ENCODE results near the gene LXN. TPM values are rescaled to one million over a fixed set of nuclear protein-coding genes. Genes with fewer than 3 reads are reported as not detected.

LXN gene
- total and polyA plus RNA-seq, 2 of the 4 experiments (the other 2 are of a cell fraction) = 93.6 to 155 TPM

- dilution Hi-C loops (cut with HindIII; ENCODE audit: low sequenced_read_pairs, unreplicated experiment) = no loop called here
- H2AFZ ChIP-seq (replicated peaks; ENCODE audit: low read length, poor library complexity) = peak overlapping the region; percentile 72
- peak overlapping the region; percentile 9 to 63; a peak in 3 of 4 replicates for H4K8ac ChIP-seq (ENCODE audit: low read depth in 2 of 2, low read length in 2 of 2)
- H2BK5ac ChIP-seq (ENCODE audit: low read depth, low read length, poor library complexity, severe bottlenecking) = peak overlapping the region; percentile 82
- H3K4me2 ChIP-seq (ENCODE audit: low read depth, low read length) = no peak overlapping the region
- H2AK5ac ChIP-seq (ENCODE audit: low read depth, low read length) = peak overlapping the region; percentile 65
- peaks cover 15% of the 10 kb centered on the region for H3K9me1 ChIP-seq (ENCODE audit: insufficient read depth, low read length)
- H4K20me1 ChIP-seq (ENCODE audit: insufficient read depth, low read length) = no peaks in the 10 kb centered on the region
- H4K5ac ChIP-seq (ENCODE audit: low read depth, low read length) = peak overlapping the region; percentile 55
- no peak overlapping the region for H3K9ac ChIP-seq (ENCODE audit: low read depth, low read length)
- ChIA-PET POLR2A (ENCODE audit: unreplicated experiment) (no interaction called here), CTCF (interaction anchor here (1.0 kb wide), 1 partner anchor 37 kb away, joined by 4 read pairs; the partner anchor contains the start of gene LXN)
- H3K23ac ChIP-seq (ENCODE audit: low read depth, low read length) = peak overlapping the region; percentile 57; the same call in 1 of the 2 replicates
- H2BK120ac ChIP-seq (ENCODE audit: low read depth, low read length) = peak overlapping the region; percentile 83
- ATAC-seq (ENCODE audit: low read depth) (peak; percentile 95), DNase-seq (peak; percentile 99)
- H3K9me3 ChIP-seq (ENCODE audit: control insufficient read depth, insufficient read depth, low read length) = no peaks in the 10 kb centered on the region
- in situ Hi-C loops (cut with MboI; ENCODE audit: low sequenced_read_pairs) = loop anchor here (25.0 kb wide), 1 partner anchor 1547 kb away; the partner anchor contains the start of gene CCNL1
- peak overlapping the region; percentile 63 for H3K56ac ChIP-seq (ENCODE audit: extremely low read depth, insufficient read depth, low read length)
- no CpG with 5 or more reads among the region's 4 CpGs for WGBS, 2 experiments (ENCODE audit: extremely low coverage in 2 of 2, insufficient read length in 1 of 2)
- no peak for TF ChIP-seq RFX5 (IDR thresholded peaks at IDR 0.05; ENCODE audit: low read depth, low read length)
- no peak; the same call in 1 of the 2 replicates for TF ChIP-seq POLR2A (IDR thresholded peaks at IDR 0.05; ENCODE audit: low read depth, low read length)
- no peak for TF ChIP-seq SMC3 (IDR thresholded peaks at IDR 0.05; ENCODE audit: low read depth, low read length)
- no peak for TF ChIP-seq RCOR1 (IDR thresholded peaks at IDR 0.05; ENCODE audit: insufficient replicate concordance, low read length)
- TF ChIP-seq ELK1 (IDR thresholded peaks at IDR 0.05; ENCODE audit: borderline replicate concordance, low read depth, low read length) = no peak
- TF ChIP-seq MXI1 (IDR thresholded peaks at IDR 0.05; ENCODE audit: borderline replicate concordance, low read depth, low read length) = no peak
- no peak; the same call in 1 of the 2 replicates for TF ChIP-seq RAD21 (IDR thresholded peaks at IDR 0.05; ENCODE audit: low read length)
- TF ChIP-seq CEBPB (IDR thresholded peaks at IDR 0.05; ENCODE audit: low read depth, low read length) = no peak
- peak; percentile 71; the same call in 1 of the 2 replicates for TF ChIP-seq BHLHE40 (IDR thresholded peaks at IDR 0.05; ENCODE audit: low read depth, low read length)
- peak; percentile 75 for TF ChIP-seq FOS (IDR thresholded peaks at IDR 0.05; ENCODE audit: low read depth, low read length)
- TF ChIP-seq MAFK (IDR thresholded peaks at IDR 0.05; ENCODE audit: low read depth, low read length) = peak; percentile 91
- TF ChIP-seq NFE2L2 (IDR thresholded peaks at IDR 0.05; ENCODE audit: low read depth, low read length) = peak; percentile 83
- TF ChIP-seq CTCF (conservative IDR thresholded peaks at IDR 0.05; ENCODE audit: low read depth, low read length) = no peak
- TF ChIP-seq MAZ (IDR thresholded peaks at IDR 0.05; ENCODE audit: borderline replicate concordance, low read depth, low read length) = no peak
- no peak for TF ChIP-seq USF2 (IDR thresholded peaks at IDR 0.05; ENCODE audit: low read depth, low read length)
- peaks cover 15% of the 10 kb centered on the region for H3K4me1 ChIP-seq (ENCODE audit: control insufficient read depth, insufficient read depth, low read length)
- peak overlapping the region; percentile 84 for H4K91ac ChIP-seq (ENCODE audit: insufficient read depth, low read depth, low read length)
- H3K27me3 ChIP-seq (ENCODE audit: control insufficient read depth, insufficient read depth, low read length) = no peaks in the 10 kb centered on the region
- H2BK15ac ChIP-seq (ENCODE audit: low read depth, low read length) = peak overlapping the region; percentile 79; the same call in 2 of the 3 replicates
- H3K14ac ChIP-seq (replicated peaks; ENCODE audit: low read depth, low read length) = peak overlapping the region; percentile 41
- peak overlapping the region; percentile 25 for H2AK9ac ChIP-seq (replicated peaks; ENCODE audit: low read depth, low read length, poor library complexity)
- peak overlapping the region; percentile 72 for H3K4ac ChIP-seq (ENCODE audit: low read depth, low read length)
- peak overlapping the region; percentile 89 for H2BK20ac ChIP-seq (ENCODE audit: low read depth, low read length)
- 0 out of 2 replicates have a peak, but pooled peaks cover 2% of the 10 kb centered on the region for H3K36me3 ChIP-seq (ENCODE audit: control insufficient read depth, insufficient read depth, low read length)
- intact Hi-C loops (cut with micrococcal nuclease) = no loop called here
- H3K79me1 ChIP-seq (ENCODE audit: low read depth in 1 of 2, low read length in 2 of 2) = peaks cover 20 to 27% of the 10 kb centered on the region in 2 experiments
- H3K4me3 ChIP-seq (ENCODE audit: insufficient read depth, low read depth, low read length) = no peak overlapping the region
- no TSS peak for BruUV-seq (replicated peaks)
- peak overlapping the region; percentile 71; the same call in 1 of the 2 replicates for H3K18ac ChIP-seq (ENCODE audit: low read depth, low read length)
- H3K27ac ChIP-seq (ENCODE audit: insufficient read depth, low read length) = peak overlapping the region; percentile 83
These were observed 37.2 kb upstream of the LXN start for GRCh38 chr3:158709666-158710083.

Data from IMR-90 (cell line).